Stimulated activated CD8-positive, alpha-beta memory T cell treated with anti-CD3 and anti-CD28 coated beads, Interleukin-12 subunit alpha, Interleukin-12 subunit beta, amount 100 ng/mL, for 1 hour (primary cell): ENCODE results near the gene ADIPOQ.
"Not testable (repeated sequence)": the region's sequence is repeated elsewhere in the genome, so short reads cannot be mapped to it uniquely, and the experiment has no call there.

Source experiments
- DNase-seq: peaks from one replicate; pipeline ENCODE4 v3.0.0-alpha.2; 2020; ENCODE audit warnings: low read depth

The ADIPOQ gene

DNA sequence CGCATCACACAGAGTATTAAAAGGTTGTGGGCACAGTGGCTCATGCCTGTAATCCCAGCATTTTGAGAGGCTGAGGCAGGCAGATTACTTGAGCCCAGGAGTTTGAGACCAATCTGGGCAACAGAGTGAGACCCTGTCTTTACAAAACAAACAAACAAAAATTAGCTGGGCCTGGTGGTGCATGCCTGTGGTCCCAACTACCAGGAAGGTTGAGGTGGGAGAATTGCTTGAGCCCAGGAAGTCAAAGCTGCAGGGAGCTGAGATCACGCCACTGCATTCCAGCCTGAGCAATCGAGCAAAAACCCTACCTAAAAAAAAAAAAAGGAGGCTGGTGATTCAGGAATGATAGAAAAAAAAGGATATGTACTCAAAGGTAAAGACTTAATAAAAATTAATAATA lies 59.6 kb downstream of the ADIPOQ start:
- DNase-seq, result no peak

DNA sequence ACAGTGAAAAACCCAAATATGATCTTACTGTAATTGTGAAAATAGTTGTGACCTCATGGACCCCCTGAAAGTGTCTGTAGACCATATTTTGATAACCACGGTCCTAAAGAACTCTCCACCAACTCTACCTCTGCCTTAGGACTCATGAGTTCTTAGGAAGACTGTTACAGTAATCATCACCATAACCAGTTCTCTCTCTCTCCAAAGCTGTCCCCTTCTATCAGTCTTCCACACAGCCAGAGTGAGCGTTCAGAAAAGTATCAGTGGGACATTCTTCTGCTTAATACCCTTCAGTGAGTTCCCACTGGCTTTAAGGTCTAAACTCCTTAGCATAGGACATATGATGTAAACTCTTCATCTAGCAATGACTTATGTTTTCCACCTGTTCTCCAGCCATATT lies 60.2 kb downstream of the ADIPOQ start:
- no peak for DNase-seq

DNA sequence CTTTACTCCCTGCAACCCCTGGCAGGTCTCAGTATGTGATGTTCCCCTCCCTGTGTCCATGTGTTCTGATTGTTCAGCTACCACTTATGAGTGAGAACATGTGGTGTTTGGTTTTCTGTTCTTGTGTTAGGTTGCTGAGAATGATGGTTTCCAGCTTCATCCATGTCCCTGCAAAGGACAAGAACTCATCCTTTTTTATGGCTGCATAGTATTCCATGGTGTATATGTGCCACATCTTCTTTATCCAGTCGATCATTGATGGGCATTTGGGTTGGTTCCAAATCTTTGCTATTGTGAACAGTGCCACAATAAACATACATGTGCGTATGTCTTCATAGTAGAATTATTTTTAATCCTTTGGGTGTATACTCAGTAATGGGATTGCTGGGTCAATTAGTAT lies 61.2 kb downstream of the ADIPOQ start:
- not testable (repeated sequence) for DNase-seq

DNA sequence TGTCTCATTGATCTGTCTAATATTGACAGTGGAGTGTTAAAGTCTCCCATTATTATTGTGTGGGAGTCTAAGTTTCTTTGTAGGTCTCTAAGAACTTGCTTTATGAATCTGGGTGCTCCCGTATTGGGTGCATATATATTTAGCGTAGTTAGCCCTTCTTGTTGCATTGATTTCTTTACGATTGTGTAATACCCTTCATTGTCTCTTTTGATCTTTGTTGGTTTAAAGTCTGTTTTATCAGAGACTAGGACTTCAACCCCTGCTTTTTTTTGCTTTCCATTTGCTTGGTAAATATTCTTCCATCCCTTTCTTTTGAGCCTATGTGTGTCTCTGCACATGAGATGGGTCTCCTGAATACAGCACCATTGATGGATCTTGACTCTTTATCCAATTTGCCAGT lies 64.6 kb downstream of the ADIPOQ start:
- DNase-seq, result not testable (repeated sequence)
